ENCODE measurements around the gene MARCKSL1. TPM values are rescaled to one million over a fixed set of nuclear protein-coding genes. Genes with fewer than 3 reads are reported as not detected.

MARCKSL1 gene, protein sequence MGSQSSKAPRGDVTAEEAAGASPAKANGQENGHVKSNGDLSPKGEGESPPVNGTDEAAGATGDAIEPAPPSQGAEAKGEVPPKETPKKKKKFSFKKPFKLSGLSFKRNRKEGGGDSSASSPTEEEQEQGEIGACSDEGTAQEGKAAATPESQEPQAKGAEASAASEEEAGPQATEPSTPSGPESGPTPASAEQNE
- total RNA-seq = 10.0 TPM
- long read RNA-seq, transcript MARCKSL1-201 (2 exons, 1,699 nt) = major isoform, 53 of 58 reads
- long read RNA-seq, partial matches to known transcripts = 0 of 58 reads
- long read RNA-seq, other reads (novel, unspliced or antisense) = 5 of 58 reads

DNA sequence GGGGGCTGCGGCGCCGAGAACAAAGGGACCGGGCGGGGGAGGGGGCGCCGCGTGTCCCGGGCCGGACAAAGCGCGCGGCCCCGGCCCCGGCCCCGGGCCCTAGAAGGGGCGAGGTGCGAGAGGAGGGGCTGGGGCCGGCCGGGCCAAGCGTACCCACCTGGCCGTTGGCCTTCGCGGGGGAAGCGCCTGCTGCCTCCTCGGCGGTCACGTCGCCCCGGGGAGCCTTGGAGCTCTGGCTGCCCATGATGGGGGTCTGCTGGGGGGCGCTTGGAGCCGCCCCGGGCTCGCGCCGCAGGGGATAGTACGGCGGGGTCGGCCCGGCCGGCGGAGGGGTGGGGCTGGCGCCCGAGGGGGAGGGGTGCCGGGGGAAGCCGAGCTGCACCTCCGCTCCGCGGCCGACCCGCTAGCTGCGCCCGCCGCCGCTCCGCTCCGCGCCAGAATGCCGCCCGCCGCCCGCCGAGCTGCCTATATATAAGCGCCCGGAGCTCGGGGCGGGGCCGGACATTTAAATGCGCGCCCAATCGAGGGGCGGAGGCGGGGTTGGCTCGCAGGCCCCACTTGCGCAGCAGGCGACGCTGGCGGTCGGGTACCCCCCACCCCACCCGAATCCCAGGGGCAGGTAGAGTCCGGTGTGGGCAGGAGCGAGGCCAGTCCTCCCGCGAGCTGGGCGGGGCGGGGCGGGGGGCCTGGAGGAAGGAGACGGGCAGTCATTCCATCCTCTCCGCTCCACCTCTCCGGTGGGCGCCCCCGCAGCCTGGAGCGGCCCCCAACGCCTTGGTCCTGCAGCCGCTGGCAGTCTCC is at the start of gene MARCKSL1:
Gene MARCKSL1, minus strand, starts transcription at position 444 of the 801 bp plus-strand sequence. Its CDS starts 200 bp downstream, at position 244.
- peak; percentile 88 for DNase-seq
- Histone ChIP-seq H3K4me1 (peaks cover 50% of the 10 kb centered on the region), H3K4me3 (peak within 1 kb of the TSS; percentile 73), H3K27ac (replicated peaks) (peak within 1 kb of the TSS; percentile 79), H3K9me3 (replicated peaks) (no peaks in the 10 kb centered on the region), H3K27me3 (ENCODE audit: low read depth) (no peaks in the 10 kb centered on the region), H3K36me3 (peaks cover 26% of the 10 kb centered on the region)
- intact Hi-C loops (cut with micrococcal nuclease) = no loop called here
- TF ChIP-seq, protein P1, sequence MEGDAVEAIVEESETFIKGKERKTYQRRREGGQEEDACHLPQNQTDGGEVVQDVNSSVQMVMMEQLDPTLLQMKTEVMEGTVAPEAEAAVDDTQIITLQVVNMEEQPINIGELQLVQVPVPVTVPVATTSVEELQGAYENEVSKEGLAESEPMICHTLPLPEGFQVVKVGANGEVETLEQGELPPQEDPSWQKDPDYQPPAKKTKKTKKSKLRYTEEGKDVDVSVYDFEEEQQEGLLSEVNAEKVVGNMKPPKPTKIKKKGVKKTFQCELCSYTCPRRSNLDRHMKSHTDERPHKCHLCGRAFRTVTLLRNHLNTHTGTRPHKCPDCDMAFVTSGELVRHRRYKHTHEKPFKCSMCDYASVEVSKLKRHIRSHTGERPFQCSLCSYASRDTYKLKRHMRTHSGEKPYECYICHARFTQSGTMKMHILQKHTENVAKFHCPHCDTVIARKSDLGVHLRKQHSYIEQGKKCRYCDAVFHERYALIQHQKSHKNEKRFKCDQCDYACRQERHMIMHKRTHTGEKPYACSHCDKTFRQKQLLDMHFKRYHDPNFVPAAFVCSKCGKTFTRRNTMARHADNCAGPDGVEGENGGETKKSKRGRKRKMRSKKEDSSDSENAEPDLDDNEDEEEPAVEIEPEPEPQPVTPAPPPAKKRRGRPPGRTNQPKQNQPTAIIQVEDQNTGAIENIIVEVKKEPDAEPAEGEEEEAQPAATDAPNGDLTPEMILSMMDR (IDR thresholded peaks at IDR 0.05; ENCODE audit: borderline replicate concordance) = no peak

DNA sequence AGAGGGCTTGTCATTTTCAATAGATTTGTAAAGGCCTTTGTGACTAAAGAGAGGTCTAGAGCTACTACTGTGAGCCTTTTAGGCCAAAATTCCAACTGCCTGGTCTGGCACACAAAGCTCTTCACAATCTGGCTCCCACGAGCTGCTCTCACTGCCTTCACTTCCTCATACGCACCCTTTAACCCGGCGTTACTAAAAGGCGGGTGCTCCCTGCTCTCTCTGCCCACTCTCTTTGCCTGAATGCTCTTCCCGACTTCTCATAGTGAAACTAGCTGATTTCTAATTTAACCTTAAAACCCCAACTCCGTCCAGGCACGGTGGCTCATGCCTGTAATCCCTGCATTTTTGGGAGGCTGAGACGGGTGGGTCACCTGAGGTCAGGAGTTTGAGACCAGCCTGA is 44.0 kb upstream of the MARCKSL1 start:
- TF ChIP-seq, protein P1 (IDR thresholded peaks at IDR 0.05; ENCODE audit: borderline replicate concordance) = no peak
- Histone ChIP-seq H3K4me1 (no peaks in the 10 kb centered on the region), H3K4me3 (no peak overlapping the region), H3K36me3 (peaks cover 100% of the 10 kb centered on the region), H3K27ac (replicated peaks) (no peak overlapping the region), H3K9me3 (replicated peaks) (no peaks in the 10 kb centered on the region), H3K27me3 (ENCODE audit: low read depth) (no peaks in the 10 kb centered on the region)
- DNase-seq = no peak
- intact Hi-C loops (cut with micrococcal nuclease) = no loop called here

DNA sequence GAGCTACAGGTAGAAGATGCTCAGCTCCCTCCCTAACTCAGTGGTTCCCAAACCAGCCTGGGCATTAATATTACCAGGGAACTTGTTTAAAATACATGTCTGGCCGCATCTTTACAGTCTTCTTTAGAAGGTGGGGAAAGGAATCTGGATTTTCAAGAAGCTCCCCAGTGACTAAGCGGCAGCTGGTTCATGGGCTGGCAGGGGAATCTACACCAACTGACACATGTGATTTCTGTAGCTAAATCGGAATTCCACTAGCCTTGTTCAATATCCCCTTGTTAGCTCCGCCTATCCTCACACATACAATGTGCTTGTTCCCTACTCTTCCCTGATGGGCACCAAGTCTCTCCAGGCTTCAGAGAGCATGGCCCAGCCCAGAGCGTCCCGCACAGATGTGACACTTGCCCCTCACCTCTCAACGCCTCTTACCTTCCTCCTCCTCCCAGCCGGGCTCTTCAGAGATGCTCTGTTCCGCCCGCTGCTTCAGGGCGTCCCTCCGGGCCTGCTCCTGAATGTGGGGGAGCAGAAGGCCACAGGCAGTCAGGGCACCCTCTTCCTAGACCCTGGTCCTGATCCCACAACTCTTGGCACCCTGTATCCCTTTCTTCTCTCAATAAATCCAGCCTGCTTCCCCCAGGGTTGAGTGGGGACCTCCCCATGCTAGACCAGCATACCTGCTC is 41.6 kb upstream of the MARCKSL1 start:
- intact Hi-C loops (cut with micrococcal nuclease) = no loop called here
- no peak for DNase-seq
- Histone ChIP-seq H3K36me3 (peaks cover 100% of the 10 kb centered on the region), H3K27me3 (ENCODE audit: low read depth) (no peaks in the 10 kb centered on the region), H3K27ac (replicated peaks) (no peak overlapping the region), H3K4me1 (no peaks in the 10 kb centered on the region), H3K9me3 (replicated peaks) (no peaks in the 10 kb centered on the region), H3K4me3 (no peak overlapping the region)
- TF ChIP-seq, protein P1 (IDR thresholded peaks at IDR 0.05; ENCODE audit: borderline replicate concordance) = no peak

DNA sequence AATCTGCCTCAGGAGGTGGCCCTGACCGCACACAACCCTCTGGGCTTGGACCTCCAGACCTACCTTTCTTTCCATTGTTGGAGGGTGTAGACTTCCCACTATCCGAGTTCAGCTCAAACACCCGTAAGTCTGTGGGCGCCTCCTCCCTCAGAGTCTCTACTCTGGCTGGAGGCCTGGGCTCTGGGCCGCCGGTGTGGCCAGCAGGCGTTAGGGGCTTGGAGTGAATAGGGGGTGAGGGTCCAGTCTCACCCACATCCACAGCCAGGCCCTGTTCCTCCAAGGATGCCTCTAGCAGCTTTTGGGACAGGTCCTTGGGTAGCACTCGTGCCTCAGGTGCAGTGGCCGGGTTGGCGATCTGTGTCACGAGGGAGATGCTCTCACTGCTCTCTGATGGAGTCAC is 40.2 kb upstream of the MARCKSL1 start:
- no peak overlapping the region for H3K27ac ChIP-seq (replicated peaks)
- intact Hi-C loops (cut with micrococcal nuclease) = no loop called here
- peaks cover 99% of the 10 kb centered on the region for H3K36me3 ChIP-seq

More for the DNA sequence above, 40.2 kb upstream of the MARCKSL1 start:
- TF ChIP-seq, protein P1 (IDR thresholded peaks at IDR 0.05; ENCODE audit: borderline replicate concordance) = no peak
- Histone ChIP-seq H3K4me3 (no peak overlapping the region), H3K9me3 (replicated peaks) (no peaks in the 10 kb centered on the region), H3K4me1 (no peaks in the 10 kb centered on the region), H3K27me3 (ENCODE audit: low read depth) (no peaks in the 10 kb centered on the region)
- DNase-seq = no peak
